ENCODE results near the gene COMP. TPM values are rescaled to one million over a fixed set of nuclear protein-coding genes. Genes with fewer than 3 reads are reported as not detected.

The COMP gene
- total RNA-seq (2022; extraction: Qiagen RNA extraction; ENCODE audit: low read depth) = 0.06 to 0.16 TPM (median 0.08 TPM) in 5 replicates

GRCh38 chr19:18790566-18791314, at the start of gene COMP:
COMP (minus strand) TSS chr19:18791305; CDS start chr19:18791269, 36 bp downstream.

GRCh38 chr19:18831524-18832305, 40.6 kb upstream of the COMP start, which contains the start of gene UPF1:
UPF1 (plus strand) TSS chr19:18831959; CDS start chr19:18832210, 251 bp downstream.

Other genes with a start within 250 kb of the COMP start
- gene FKBP8, start 247.7 kb downstream of the COMP start, total RNA-seq (2022; extraction: Qiagen RNA extraction; ENCODE audit: low read depth) = 120 to 150 TPM (median 146 TPM) in 5 replicates
- gene KXD1, start 233.4 kb downstream of the COMP start, total RNA-seq (2022; extraction: Qiagen RNA extraction; ENCODE audit: low read depth) = 79.5 to 112 TPM (median 101 TPM) in 5 replicates
- gene UBA52, start 219.4 kb downstream of the COMP start, total RNA-seq (2022; extraction: Qiagen RNA extraction; ENCODE audit: low read depth) = 1,104 to 1,219 TPM (median 1,137 TPM) in 5 replicates
- 46.5 to 56.7 TPM (median 56.3 TPM) in 5 replicates for gene REX1BD, start 202.5 kb downstream of the COMP start, total RNA-seq (2022; extraction: Qiagen RNA extraction; ENCODE audit: low read depth)
- 2.5 to 5.2 TPM (median 3.6 TPM) in 5 replicates for gene CRLF1, start 184.5 kb downstream of the COMP start, total RNA-seq (2022; extraction: Qiagen RNA extraction; ENCODE audit: low read depth)
- 3.8 to 6.1 TPM (median 5.8 TPM) in 5 replicates for gene TMEM59L, start 178.4 kb downstream of the COMP start, total RNA-seq (2022; extraction: Qiagen RNA extraction; ENCODE audit: low read depth)
- 2.3 to 3.4 TPM (median 3.4 TPM) in 5 replicates for gene KLHL26, start 154.3 kb downstream of the COMP start, total RNA-seq (2022; extraction: Qiagen RNA extraction; ENCODE audit: low read depth)
- gene CRTC1, start 107.6 kb downstream of the COMP start, total RNA-seq (2022; extraction: Qiagen RNA extraction; ENCODE audit: low read depth) = 2.5 to 4.1 TPM (median 3.6 TPM) in 5 replicates
- 31.8 to 42.1 TPM (median 39.6 TPM) in 5 replicates for gene UPF1, start 40.7 kb upstream of the COMP start, total RNA-seq (2022; extraction: Qiagen RNA extraction; ENCODE audit: low read depth)
- 3.2 to 5.8 TPM (median 5.0 TPM) in 5 replicates for gene CERS1, start 104.9 kb upstream of the COMP start, total RNA-seq (2022; extraction: Qiagen RNA extraction; ENCODE audit: low read depth)
- 132 to 176 TPM (median 157 TPM) in 5 replicates for gene COPE, start 128.1 kb upstream of the COMP start, total RNA-seq (2022; extraction: Qiagen RNA extraction; ENCODE audit: low read depth)
- 31.2 to 49.9 TPM (median 42.7 TPM) in 5 replicates for gene DDX49, start 128.4 kb upstream of the COMP start, total RNA-seq (2022; extraction: Qiagen RNA extraction; ENCODE audit: low read depth)
- 24.6 to 32.7 TPM (median 28.6 TPM) in 5 replicates for gene HOMER3, start 149.9 kb upstream of the COMP start, total RNA-seq (2022; extraction: Qiagen RNA extraction; ENCODE audit: low read depth)
- gene SUGP2, start 242.2 kb upstream of the COMP start, total RNA-seq (2022; extraction: Qiagen RNA extraction; ENCODE audit: low read depth) = 21.2 to 36.2 TPM (median 31.9 TPM) in 5 replicates
- 23.2 to 28.4 TPM (median 27.8 TPM) in 5 replicates for gene ARMC6, start 242.3 kb upstream of the COMP start, total RNA-seq (2022; extraction: Qiagen RNA extraction; ENCODE audit: low read depth)